IMR-90 (cell line): ENCODE measurements around the gene TMEM129. TPM values are rescaled to one million over a fixed set of nuclear protein-coding genes. Genes with fewer than 3 reads are reported as not detected.
A peak's percentile ranks its signal among the peaks of the same experiment; 100 is the strongest.

Experiments
- ATAC-seq: fragments of 200-7000 bp; cut with Tn5 transposase; 2 replicates; pipeline ENCODE4 v1.9.1; 2020; ENCODE audit warnings: low read depth, mild to moderate bottlenecking, moderate library complexity
- BruUV-seq: library from RNA; stranded (reverse); fragments of 400-500 nt; replicated peaks from 2 replicates; lab custom pipeline; 2021; lab: Mats Ljungman, UMichigan
- CTCF ChIA-PET: fragments of 300-600 bp; formaldehyde crosslinking; extraction: SDS; loops from one replicate; lab custom pipeline; 2021; ENCODE audit warnings: antibody characterized with exemption; lab: Yijun Ruan, JAX
- POLR2A ChIA-PET: fragments of 300-600 bp; sonication (Branson Sonifier 250); formaldehyde crosslinking; loops from one replicate; lab custom pipeline; 2022; ENCODE audit warnings: antibody characterized with exemption; ENCODE audit not compliant: unreplicated experiment; lab: Charles Lee
- DNase-seq: peaks from one replicate; pipeline ENCODE4 v3.0.0; 2013
- H2AFZ ChIP-seq: replicated peaks from 2 replicates; pipeline ENCODE3; 2013; ENCODE audit warnings: low read length, mild to moderate bottlenecking; ENCODE audit not compliant: poor library complexity
- H2AK5ac ChIP-seq: 2 replicates; pipeline ENCODE4 v1.6.1; 2013; ENCODE audit warnings: low read depth, low read length, inconsistent platforms
- H2AK9ac ChIP-seq: replicated peaks from 2 replicates; pipeline ENCODE3; 2013; ENCODE audit warnings: mild to moderate bottlenecking, low read depth, low read length, moderate library complexity; ENCODE audit not compliant: poor library complexity
- H2BK120ac ChIP-seq: 2 replicates; pipeline ENCODE4 v1.6.1; 2013; ENCODE audit warnings: low read depth, low read length, inconsistent platforms
- H2BK15ac ChIP-seq: 3 replicates; pipeline ENCODE4 v1.6.1; 2013; ENCODE audit warnings: low read depth, low read length, inconsistent platforms
- H2BK20ac ChIP-seq: 2 replicates; pipeline ENCODE4 v1.6.1; 2013; ENCODE audit warnings: low read depth, mild to moderate bottlenecking, inconsistent platforms, low read length, moderate library complexity
- H2BK5ac ChIP-seq: 2 replicates; pipeline ENCODE4 v1.6.1; 2013; ENCODE audit warnings: mild to moderate bottlenecking, low read depth, low read length, inconsistent platforms; ENCODE audit not compliant: poor library complexity, severe bottlenecking
- H3K14ac ChIP-seq: replicated peaks from 2 replicates; pipeline ENCODE4 v1.6.1; 2013; ENCODE audit warnings: low read depth, low read length, inconsistent platforms
- H3K18ac ChIP-seq: 2 replicates; pipeline ENCODE4 v1.6.1; 2013; ENCODE audit warnings: low read depth, low read length, control low read depth
- H3K23ac ChIP-seq: 2 replicates; pipeline ENCODE4 v1.6.1; 2013; ENCODE audit warnings: low read depth, low read length, inconsistent platforms
- H3K27ac ChIP-seq: 2 replicates; pipeline ENCODE4 v1.5.1; 2013; ENCODE audit warnings: mild to moderate bottlenecking, control low read depth, low read length; ENCODE audit not compliant: insufficient read depth
- H3K27me3 ChIP-seq: 2 replicates; pipeline ENCODE4 v1.6.1; 2013; ENCODE audit warnings: low read length; ENCODE audit not compliant: control insufficient read depth, insufficient read depth
- H3K36me3 ChIP-seq: 2 replicates; pipeline ENCODE4 v1.6.1; 2013; ENCODE audit warnings: low read length, mixed read lengths; ENCODE audit not compliant: control insufficient read depth, insufficient read depth
- H3K4ac ChIP-seq: 2 replicates; pipeline ENCODE4 v1.6.1; 2013; ENCODE audit warnings: low read depth, low read length, inconsistent platforms
- H3K4me1 ChIP-seq: 2 replicates; pipeline ENCODE4 v1.6.1; 2013; ENCODE audit warnings: low read length, mixed read lengths; ENCODE audit not compliant: control insufficient read depth, insufficient read depth
- H3K4me2 ChIP-seq: 2 replicates; pipeline ENCODE4 v1.6.1; 2013; ENCODE audit warnings: low read depth, mild to moderate bottlenecking, control low read depth, low read length, moderate library complexity
- H3K4me3 ChIP-seq: 2 replicates; pipeline ENCODE4 v1.5.1; 2013; ENCODE audit warnings: low read depth, mild to moderate bottlenecking, control low read depth, low read length, moderate library complexity; ENCODE audit not compliant: insufficient read depth
- H3K56ac ChIP-seq: 2 replicates; pipeline ENCODE4 v1.6.1; 2013; ENCODE audit warnings: low read length, inconsistent platforms; ENCODE audit not compliant: insufficient read depth; ENCODE audit errors: extremely low read depth
- H3K79me1 ChIP-seq, 2 experiments: 2 replicates each; pipeline ENCODE4 v1.6.1; 2013; ENCODE audit warnings: low read length in 2 of 2, inconsistent platforms in 1 of 2, low read depth in 1 of 2
- H3K9ac ChIP-seq: 2 replicates; pipeline ENCODE4 v1.6.1; 2013; ENCODE audit warnings: low read depth, low read length, control low read depth
- H3K9me1 ChIP-seq: 2 replicates; pipeline ENCODE4 v1.6.1; 2013; ENCODE audit warnings: low read length, inconsistent platforms; ENCODE audit not compliant: insufficient read depth
- H3K9me3 ChIP-seq: 2 replicates; pipeline ENCODE4 v1.6.1; 2013; ENCODE audit warnings: low read length; ENCODE audit not compliant: control insufficient read depth, insufficient read depth
- H4K20me1 ChIP-seq: 2 replicates; pipeline ENCODE4 v1.6.1; 2013; ENCODE audit warnings: low read length, inconsistent platforms; ENCODE audit not compliant: insufficient read depth
- H4K5ac ChIP-seq: 2 replicates; pipeline ENCODE4 v1.6.1; 2013; ENCODE audit warnings: mild to moderate bottlenecking, low read depth, low read length, control low read depth
- H4K8ac ChIP-seq, 2 experiments: 2 replicates each; pipeline ENCODE4 v1.6.1; 2013; ENCODE audit warnings: low read depth in 2 of 2, low read length in 2 of 2, control low read depth in 1 of 2, inconsistent platforms in 1 of 2
- H4K91ac ChIP-seq: 2 replicates; pipeline ENCODE4 v1.6.1; 2013; ENCODE audit warnings: low read depth, low read length, inconsistent platforms; ENCODE audit not compliant: insufficient read depth
- CTCF ChIP-seq: conservative IDR thresholded peaks from 2 replicates; pipeline ENCODE4 v1.5.1; 2012; ENCODE audit warnings: mild to moderate bottlenecking, low read depth, low read length, improper control_type of control experiment
- MAFK ChIP-seq: IDR thresholded peaks from 2 replicates; pipeline ENCODE4 v1.6.1; 2012; ENCODE audit warnings: low read depth, low read length, improper control_type of control experiment
- WGBS, 2 experiments: methylation state at CpG; one replicate each; pipeline versions ENCODE4 v1.1.5 to v1.1.7; 2013; ENCODE audit warnings: missing lambda C conversion rate in 2 of 2; ENCODE audit not compliant: insufficient read length in 1 of 2; ENCODE audit errors: extremely low coverage in 2 of 2; 5-methylcytosine and 5-hydroxymethylcytosine counted together
- dilution Hi-C: fragments of 300-500 bp; cut with HindIII; formaldehyde crosslinking; loops from one replicate; pipeline ENCODE4 v1.14.3; 2018; ENCODE audit warnings: low sequenced_read_pairs; ENCODE audit not compliant: unreplicated experiment
- in situ Hi-C: fragments of 300-500 bp; cut with MboI; formaldehyde crosslinking; loops from 3 replicates; pipeline ENCODE4 v1.14.3; 2019; ENCODE audit warnings: low sequenced_read_pairs, inconsistent platforms, mixed read lengths
- intact Hi-C: fragments of 100-400 bp; cut with micrococcal nuclease; formaldehyde crosslinking; loops from 2 replicates; pipeline ENCODE4 v1.10.0; 2022
- polyA plus RNA-seq, 3 experiments: library from polyadenylated mRNA; depleted of rRNA; stranded (reverse); fragments of >200 nt; gene quantifications; 2 replicates each; pipeline ENCODE4 v1.2.3, GENCODE V29; 2012; ENCODE audit warnings: low replicate concordance in 1 of 3
- total RNA-seq: library from RNA; depleted of rRNA; stranded (reverse); fragments of >200 nt; gene quantifications from 2 replicates; pipeline ENCODE4 v1.2.3, GENCODE V29; 2012

TMEM129 gene
- total and polyA plus RNA-seq, 2 of the 4 experiments (the other 2 are of a cell fraction): 6.6 to 26.6 TPM

DNA sequence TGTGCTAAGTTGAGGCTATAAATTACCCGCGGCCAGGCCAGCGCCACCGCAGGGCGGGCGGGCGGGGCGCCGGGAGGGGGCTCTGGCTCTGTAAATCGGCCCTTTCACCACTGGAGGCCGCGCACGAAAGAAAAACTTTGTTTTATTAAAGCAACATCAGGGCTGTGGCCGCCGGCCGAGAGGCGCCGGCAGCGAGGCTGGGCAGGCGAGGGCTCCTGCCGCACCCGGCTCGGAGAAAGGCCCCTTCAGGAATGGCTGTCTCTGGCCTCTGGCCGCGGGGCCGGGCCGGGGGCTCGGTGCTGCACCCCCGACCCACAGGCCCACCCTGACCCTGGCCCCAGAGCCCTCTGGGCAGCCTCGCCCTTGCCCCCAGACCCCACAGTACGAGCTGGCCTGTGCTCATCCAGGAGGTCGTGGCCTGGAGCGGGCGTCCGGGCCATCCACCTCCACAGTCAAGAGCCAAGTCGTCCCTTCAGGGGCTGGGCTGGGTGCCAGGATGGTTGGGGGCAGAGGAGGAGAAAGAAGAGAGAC is 42.5 kb upstream of the TMEM129 start:
- no peak overlapping the region for H2BK20ac ChIP-seq
- H3K27ac ChIP-seq: no peak overlapping the region
- no peak overlapping the region for H2BK120ac ChIP-seq
- in situ Hi-C loops: no loop called here
- H2BK15ac ChIP-seq: no peak overlapping the region
- BruUV-seq: no TSS peak
- H3K23ac ChIP-seq: no peak overlapping the region
- POLR2A ChIA-PET: no interaction called here
- dilution Hi-C loops: no loop called here
- H3K4ac ChIP-seq: no peak overlapping the region
- no peak overlapping the region for H4K91ac ChIP-seq
- no peak overlapping the region for H3K9ac ChIP-seq
- ATAC-seq (peak; percentile 71), DNase-seq (peak; percentile 22)
- H2AK9ac ChIP-seq: peak overlapping the region; percentile 60
- no peak overlapping the region for H3K56ac ChIP-seq
- H4K5ac ChIP-seq: no peak overlapping the region; the same call in 1 of the 2 replicates
- H4K20me1 ChIP-seq: no peaks in the 10 kb centered on the region; the same call in 1 of the 2 replicates
- CTCF ChIA-PET: no interaction called here
- no peak for TF ChIP-seq MAFK
- TF ChIP-seq CTCF: 0 out of 2 replicates have a peak, but pooled peaks have one; percentile 20
- no peaks in the 10 kb centered on the region for H3K9me3 ChIP-seq
- H2AFZ ChIP-seq: peak overlapping the region; percentile 84
- no peak overlapping the region for H3K4me3 ChIP-seq
- H3K4me2 ChIP-seq: no peak overlapping the region
- no peak overlapping the region for H3K14ac ChIP-seq
- intact Hi-C loops: no loop called here
- no peak overlapping the region; the same call in 1 of the 2 replicates for H3K18ac ChIP-seq
- H3K27me3 ChIP-seq: no peaks in the 10 kb centered on the region; the same call in 1 of the 2 replicates
- H2BK5ac ChIP-seq: no peak overlapping the region
- H3K9me1 ChIP-seq: no peaks in the 10 kb centered on the region
- 0 out of 4 replicates have a peak overlapping the region, but pooled peaks of 1 of the 2 experiments have one; percentile 1 for H4K8ac ChIP-seq
- H2AK5ac ChIP-seq: no peak overlapping the region
- H3K79me1 ChIP-seq: no peaks in the 10 kb centered on the region
- WGBS, 2 experiments: 9% methylated on average over 20 of the region's 36 CpGs; no CpG with 5 or more reads in 1 of the 2 experiments
- H3K4me1 ChIP-seq: peaks cover 4% of the 10 kb centered on the region; the same call in 1 of the 2 replicates
- no peaks in the 10 kb centered on the region for H3K36me3 ChIP-seq
